Breast epithelium (tissue), 4 donors: ENCODE data around the gene CDH13. TPM values are rescaled to one million over a fixed set of nuclear protein-coding genes. Genes with fewer than 3 reads are reported as not detected.

Source experiments
- DNase-seq, 2 donors: peaks; one replicate each; pipeline ENCODE4 v3.0.0-alpha.2; 2019; ENCODE audit warnings: low spot score in 2 of 2
- H3K27ac ChIP-seq, 2 donors: fragments of 200-600 bp; sonication (generic) in 1 of 2; one replicate each; pipeline ENCODE4 v1.5.1; 2016 to 2019; ENCODE audit warnings: mild to moderate bottlenecking in 1 of 2
- H3K27me3 ChIP-seq, 2 donors: fragments of 200-600 bp; sonication (generic) in 1 of 2; one replicate each; pipeline versions ENCODE4 v1.5.1 to v1.6.0; 2017 to 2019; ENCODE audit warnings: control low read depth in 1 of 2, mild to moderate bottlenecking in 1 of 2
- H3K36me3 ChIP-seq: fragments of 200-600 bp; one replicate; pipeline ENCODE4 v1.5.1; 2019
- H3K4me1 ChIP-seq, 2 donors: fragments of 200-600 bp; sonication (generic); one replicate each; pipeline ENCODE4 v1.5.1; 2016 to 2019; ENCODE audit warnings: control low read depth in 1 of 2
- H3K4me3 ChIP-seq, 3 donors: fragments of 200-600 bp; sonication (generic); 1 replicate in 2 of 3; 2 replicates in 1 of 3; pipeline ENCODE4 v1.5.1; 2016 to 2019; ENCODE audit warnings: mild to moderate bottlenecking in 3 of 3, moderate library complexity in 2 of 3
- H3K9me3 ChIP-seq, 2 donors: fragments of 200-600 bp; sonication (generic) in 1 of 2; one replicate each; pipeline ENCODE4 v1.5.1; 2016 to 2019; ENCODE audit warnings: control low read depth in 1 of 2
- CTCF ChIP-seq, 3 donors: fragments of 450-650 bp; IDR thresholded peaks; one replicate each; pipeline ENCODE4 v1.5.1; 2016 to 2017; ENCODE audit warnings: antibody characterized with exemption in 3 of 3, mild to moderate bottlenecking in 3 of 3, moderate library complexity in 3 of 3
- POLR2A ChIP-seq: fragments of 450-650 bp; IDR thresholded peaks from one replicate; pipeline ENCODE4 v1.6.1; 2016; ENCODE audit warnings: antibody characterized with exemption, mild to moderate bottlenecking, moderate library complexity
- POLR2AphosphoS5 ChIP-seq, 3 donors: sonication (generic); formaldehyde crosslinking; IDR thresholded peaks; one replicate each; pipeline ENCODE4 v1.6.1; 2017; ENCODE audit warnings: antibody characterized with exemption in 3 of 3
- intact Hi-C: fragments of 100-400 bp; cut with DNase I; formaldehyde crosslinking; loops from one replicate; pipeline ENCODE4 v1.15.1; 2023; ENCODE audit warnings: low total_unique reads
- total RNA-seq, 3 donors: library from RNA; depleted of rRNA; stranded (reverse); fragments of >200 nt; gene quantifications; one replicate each; pipeline ENCODE4 v1.1.0, GENCODE V29; 2016

The CDH13 gene
- total RNA-seq, 3 donors from 2014 or later = 6.0 to 13.1 (median 11.5) TPM

GRCh38 chr16:83541231-83541630 is 914.5 kb downstream of the CDH13 start:
- Histone ChIP-seq H3K4me1 (no peaks in the 10 kb centered on the region), H3K9me3 (no peaks in the 10 kb centered on the region), H3K4me3 (no peak overlapping the region), H3K36me3 (no peaks in the 10 kb centered on the region), H3K27me3 (no peaks in the 10 kb centered on the region), H3K27ac (no peak overlapping the region)
- DNase-seq = no peak
- TF ChIP-seq POLR2A (no peak), CTCF (IDR thresholded peaks at IDR 0.05) (no peak), POLR2AphosphoS5 (IDR thresholded peaks at IDR 0.05) (no peak)
- intact Hi-C loops = no loop called here

- TF ChIP-seq POLR2A (no peak), POLR2AphosphoS5 (IDR thresholded peaks at IDR 0.05) (no peak), CTCF (IDR thresholded peaks at IDR 0.05) (no peak)
- no peaks in the 10 kb centered on the region for H3K27me3 ChIP-seq
- intact Hi-C loops = no loop called here
- H3K9me3 ChIP-seq = no peaks in the 10 kb centered on the region
- H3K27ac ChIP-seq = no peak overlapping the region
- no peak overlapping the region for H3K4me3 ChIP-seq
- no peak for DNase-seq
- H3K4me1 ChIP-seq = no peaks in the 10 kb centered on the region
- H3K36me3 ChIP-seq = no peaks in the 10 kb centered on the region
These were observed 915.7 kb downstream of the CDH13 start for GRCh38 chr16:83542491-83542890.

- Histone ChIP-seq H3K4me1 (no peaks in the 10 kb centered on the region), H3K27me3 (no peaks in the 10 kb centered on the region), H3K4me3 (no peak overlapping the region), H3K9me3 (no peaks in the 10 kb centered on the region), H3K36me3 (no peaks in the 10 kb centered on the region), H3K27ac (no peak overlapping the region)
- no peak for DNase-seq
- intact Hi-C loops = no loop called here
- TF ChIP-seq POLR2A (no peak), CTCF (IDR thresholded peaks at IDR 0.05) (no peak), POLR2AphosphoS5 (IDR thresholded peaks at IDR 0.05) (no peak)
These were observed 922.8 kb downstream of the CDH13 start for GRCh38 chr16:83549316-83550182.

GRCh38 chr16:83550183-83550569 is 923.4 kb downstream of the CDH13 start:
- Histone ChIP-seq H3K36me3 (no peaks in the 10 kb centered on the region), H3K4me3 (no peak overlapping the region), H3K9me3 (no peaks in the 10 kb centered on the region), H3K4me1 (no peaks in the 10 kb centered on the region), H3K27ac (no peak overlapping the region), H3K27me3 (no peaks in the 10 kb centered on the region)
- intact Hi-C loops = no loop called here
- no peak for TF ChIP-seq POLR2AphosphoS5 (IDR thresholded peaks at IDR 0.05)
- TF ChIP-seq POLR2A = no peak
- no peak for TF ChIP-seq CTCF (IDR thresholded peaks at IDR 0.05)
- no peak for DNase-seq

GRCh38 chr16:83552228-83552627 is 925.5 kb downstream of the CDH13 start:
- H3K27ac ChIP-seq = no peak overlapping the region
- TF ChIP-seq POLR2A (no peak), CTCF (IDR thresholded peaks at IDR 0.05) (no peak), POLR2AphosphoS5 (IDR thresholded peaks at IDR 0.05) (no peak)
- DNase-seq = no peak
- no peaks in the 10 kb centered on the region for H3K27me3 ChIP-seq
- no peaks in the 10 kb centered on the region for H3K36me3 ChIP-seq
- no peaks in the 10 kb centered on the region for H3K9me3 ChIP-seq
- H3K4me3 ChIP-seq = no peak overlapping the region
- no peaks in the 10 kb centered on the region for H3K4me1 ChIP-seq
- intact Hi-C loops = no loop called here
